Epithelial cell of esophagus (primary cell): Measurements from ENCODE around the gene MAL.

Experiments used
- DNase-seq: peaks from one replicate; pipeline ENCODE4 v3.0.0; 2010; ENCODE audit warnings: low read depth
- H3K4me3 ChIP-seq: 2 replicates; pipeline ENCODE4 v1.5.1; 2011; ENCODE audit warnings: mild to moderate bottlenecking, low read length, control low read depth
- TF ChIP-seq, protein P1 (sequence below): IDR thresholded peaks from 2 replicates; pipeline ENCODE4 v1.5.1; 2011; ENCODE audit warnings: low read depth, mild to moderate bottlenecking, low read length, control low read depth, inconsistent platforms; ENCODE audit not compliant: insufficient read depth; ENCODE audit errors: missing control alignments

The MAL gene

DNA sequence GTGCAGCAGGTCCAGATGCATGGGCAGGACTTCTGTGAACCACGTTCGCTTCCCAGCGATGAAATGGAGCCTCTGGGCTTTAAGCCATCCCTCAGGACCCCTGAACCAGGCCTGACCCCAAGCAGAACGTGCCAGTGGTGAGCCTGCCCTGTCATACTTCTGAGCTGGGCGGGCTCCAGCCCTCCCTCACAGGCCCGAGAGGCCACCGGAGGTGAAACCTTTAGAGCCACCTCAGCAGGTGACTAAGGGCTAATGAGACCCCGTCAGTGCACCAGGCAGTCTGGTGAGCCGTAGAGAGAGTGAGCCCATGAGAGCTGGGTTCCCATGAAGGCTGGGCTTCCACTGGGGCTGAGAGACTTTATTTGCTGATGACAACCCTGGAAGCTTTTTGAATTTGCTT, 8.9 kb upstream of the MAL start:
- H3K4me3 ChIP-seq = no peak overlapping the region
- TF ChIP-seq, protein P1, sequence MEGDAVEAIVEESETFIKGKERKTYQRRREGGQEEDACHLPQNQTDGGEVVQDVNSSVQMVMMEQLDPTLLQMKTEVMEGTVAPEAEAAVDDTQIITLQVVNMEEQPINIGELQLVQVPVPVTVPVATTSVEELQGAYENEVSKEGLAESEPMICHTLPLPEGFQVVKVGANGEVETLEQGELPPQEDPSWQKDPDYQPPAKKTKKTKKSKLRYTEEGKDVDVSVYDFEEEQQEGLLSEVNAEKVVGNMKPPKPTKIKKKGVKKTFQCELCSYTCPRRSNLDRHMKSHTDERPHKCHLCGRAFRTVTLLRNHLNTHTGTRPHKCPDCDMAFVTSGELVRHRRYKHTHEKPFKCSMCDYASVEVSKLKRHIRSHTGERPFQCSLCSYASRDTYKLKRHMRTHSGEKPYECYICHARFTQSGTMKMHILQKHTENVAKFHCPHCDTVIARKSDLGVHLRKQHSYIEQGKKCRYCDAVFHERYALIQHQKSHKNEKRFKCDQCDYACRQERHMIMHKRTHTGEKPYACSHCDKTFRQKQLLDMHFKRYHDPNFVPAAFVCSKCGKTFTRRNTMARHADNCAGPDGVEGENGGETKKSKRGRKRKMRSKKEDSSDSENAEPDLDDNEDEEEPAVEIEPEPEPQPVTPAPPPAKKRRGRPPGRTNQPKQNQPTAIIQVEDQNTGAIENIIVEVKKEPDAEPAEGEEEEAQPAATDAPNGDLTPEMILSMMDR = no peak
- no peak for DNase-seq

DNA sequence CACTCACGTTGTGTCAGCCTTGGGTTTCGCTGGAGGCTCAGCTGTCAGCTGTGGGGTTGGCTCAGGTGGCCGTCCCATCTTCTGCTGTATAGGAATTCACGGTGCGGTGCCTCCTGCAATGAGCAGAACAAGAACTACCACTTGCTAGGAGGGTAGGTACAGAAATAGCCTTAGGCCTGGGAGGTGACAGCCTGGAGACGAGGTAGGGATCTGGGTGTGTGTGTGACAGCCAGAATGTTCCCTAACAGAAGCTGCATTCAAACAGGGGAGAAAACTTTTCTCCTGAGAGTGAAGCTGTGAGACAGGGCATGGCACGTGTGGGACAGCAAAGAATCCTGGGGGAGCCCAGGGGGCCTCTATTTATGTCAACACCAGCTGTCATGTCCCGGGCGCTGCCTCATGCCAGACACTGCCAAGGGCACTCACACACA, 8.4 kb upstream of the MAL start:
- no peak overlapping the region for H3K4me3 ChIP-seq
- TF ChIP-seq, protein P1 = no peak
- peak; percentile 37 for DNase-seq

DNA sequence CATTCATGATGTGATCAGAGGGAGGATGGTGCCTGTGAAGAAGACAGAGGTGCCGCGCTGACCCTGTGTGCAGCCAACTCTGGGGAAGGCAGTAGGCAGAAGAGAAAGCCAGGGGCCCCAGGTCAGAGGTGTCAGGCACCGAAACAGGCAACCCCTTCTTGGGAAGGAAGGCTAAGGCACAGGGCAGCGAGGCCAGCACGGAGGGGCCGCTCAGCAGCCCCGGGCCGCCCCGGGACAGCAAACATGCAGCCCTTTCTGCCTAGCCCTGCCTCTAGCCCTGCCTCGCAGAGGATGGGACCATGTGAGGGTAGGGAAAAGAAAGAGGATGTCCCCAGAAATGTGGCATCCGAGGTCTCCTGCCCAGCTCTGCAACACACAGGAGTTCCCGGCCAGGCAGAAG, 7.7 kb upstream of the MAL start:
- TF ChIP-seq, protein P1 = no peak
- no peak for DNase-seq
- no peak overlapping the region for H3K4me3 ChIP-seq

DNA sequence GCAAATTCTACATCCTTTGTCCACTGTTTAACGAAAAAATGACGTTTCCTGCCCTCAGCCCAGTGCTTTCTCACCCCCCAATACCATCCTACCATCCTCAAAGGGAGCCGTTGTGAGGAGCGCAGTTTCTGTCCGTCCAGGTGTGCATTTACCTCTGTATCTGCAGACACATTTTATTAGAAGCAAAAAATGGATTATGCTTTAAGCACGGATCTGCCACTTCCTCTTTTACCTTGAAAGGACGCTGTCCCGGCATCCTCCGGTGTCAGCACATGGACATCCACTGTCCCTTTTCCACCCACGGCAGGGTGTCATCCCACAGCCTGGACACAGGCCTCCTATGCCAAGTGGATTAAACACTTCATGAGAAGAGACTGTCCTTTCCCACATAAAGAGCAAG, 7.2 kb upstream of the MAL start:
- no peak for DNase-seq
- TF ChIP-seq, protein P1 = no peak
- no peak overlapping the region for H3K4me3 ChIP-seq

DNA sequence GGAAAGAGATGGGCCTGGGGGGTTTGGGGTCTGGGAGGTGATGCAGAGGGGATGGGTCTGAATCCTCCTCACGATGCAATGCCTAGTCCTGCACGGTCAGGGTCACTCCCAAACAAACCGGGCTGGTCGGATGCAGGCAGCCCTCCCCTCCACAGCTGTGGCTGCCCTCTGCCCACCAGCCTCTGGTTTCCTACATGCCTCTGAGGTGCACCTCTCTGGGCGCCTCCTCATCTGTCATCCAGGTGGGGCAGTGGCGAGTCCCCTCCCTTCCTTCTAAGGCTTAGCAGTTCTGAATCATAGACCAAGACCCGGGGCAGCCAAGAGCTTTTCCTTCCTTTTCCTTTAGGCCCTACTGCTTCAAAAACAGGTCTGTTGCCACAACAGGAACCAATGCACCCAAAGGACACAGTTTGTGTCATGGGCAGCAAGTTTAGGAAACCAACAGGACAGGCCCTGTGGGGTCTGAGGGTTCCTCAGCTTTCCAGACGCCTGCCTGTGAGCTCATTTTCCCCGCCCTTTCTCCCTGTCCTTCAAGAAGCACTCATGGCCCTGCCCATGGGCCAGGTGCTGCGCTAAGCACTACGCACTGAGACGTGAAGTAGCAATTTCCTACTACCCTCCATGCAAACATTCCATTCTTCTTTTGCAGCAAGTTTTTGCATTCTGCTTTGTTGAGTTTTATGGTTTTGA, 6.5 kb upstream of the MAL start:
- no peak overlapping the region for H3K4me3 ChIP-seq

DNA sequence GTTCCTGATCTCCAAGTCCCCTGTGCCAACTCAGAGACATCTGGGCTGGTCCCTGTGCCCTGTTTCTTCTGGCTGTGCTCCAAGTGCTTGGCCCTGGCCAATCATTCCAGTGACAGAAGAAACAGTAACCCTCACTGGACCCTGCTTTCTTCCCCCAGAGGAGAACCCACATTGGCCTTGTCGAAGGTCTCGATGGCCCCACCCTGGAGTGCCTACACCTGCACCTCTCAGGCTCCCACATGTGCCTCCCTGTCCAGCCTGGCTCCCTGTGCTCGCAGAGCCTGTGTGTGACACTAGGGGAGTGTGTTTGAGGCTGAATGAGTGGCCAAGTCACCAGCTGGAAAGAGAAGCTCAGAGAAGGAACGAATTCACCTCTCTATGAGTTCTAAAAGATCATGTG, 5.9 kb upstream of the MAL start:
- TF ChIP-seq, protein P1 = no peak
- DNase-seq = no peak
- no peak overlapping the region for H3K4me3 ChIP-seq

More for the DNA sequence above, 6.5 kb upstream of the MAL start:
- TF ChIP-seq, protein P1 = no peak
- peak; percentile 27 for DNase-seq
